Inflammatory macrophage treated with lipopolysaccharide for 1 hour (primary cell): ENCODE measurements around the gene SRCAP.

Source experiments
- DNase-seq, 2 donors: peaks; one replicate each; pipeline ENCODE4 v3.0.0-alpha.2; 2020 to 2022

Gene SRCAP

DNA sequence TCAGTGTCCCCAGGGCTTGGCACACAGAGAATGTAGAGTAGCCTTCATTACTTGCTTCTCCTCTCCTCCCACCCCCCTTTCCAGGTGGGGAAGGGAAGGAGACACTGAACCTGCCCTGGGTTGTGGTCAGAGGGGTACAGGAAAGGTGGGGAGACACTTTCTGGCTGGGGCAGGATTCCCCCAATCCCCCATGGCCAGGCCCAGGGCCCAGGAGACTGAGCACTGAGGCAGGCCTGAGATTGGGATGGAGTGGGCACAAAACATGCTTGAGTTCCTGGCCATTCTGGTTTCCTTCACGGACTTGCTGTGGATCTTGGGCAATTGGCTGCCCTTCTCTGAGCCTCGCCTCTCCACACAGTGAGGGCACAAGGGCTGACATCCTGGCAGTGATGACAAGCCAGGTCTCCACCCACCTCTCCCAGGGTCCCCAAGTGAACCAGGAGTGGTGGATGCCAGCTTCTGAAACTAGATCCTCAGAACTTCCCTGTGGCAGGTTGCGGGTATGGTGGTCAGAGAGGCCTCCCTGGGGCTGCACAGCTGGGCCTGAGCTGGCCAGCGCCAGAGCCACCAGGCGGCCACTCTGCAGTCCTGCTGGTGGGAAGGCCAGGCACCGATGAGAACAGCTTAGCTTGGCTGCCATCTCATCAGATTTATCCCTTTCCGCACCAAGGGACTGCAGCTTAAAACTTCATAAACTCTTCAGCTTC is 78.8 kb downstream of the SRCAP start:
- no peak for DNase-seq

DNA sequence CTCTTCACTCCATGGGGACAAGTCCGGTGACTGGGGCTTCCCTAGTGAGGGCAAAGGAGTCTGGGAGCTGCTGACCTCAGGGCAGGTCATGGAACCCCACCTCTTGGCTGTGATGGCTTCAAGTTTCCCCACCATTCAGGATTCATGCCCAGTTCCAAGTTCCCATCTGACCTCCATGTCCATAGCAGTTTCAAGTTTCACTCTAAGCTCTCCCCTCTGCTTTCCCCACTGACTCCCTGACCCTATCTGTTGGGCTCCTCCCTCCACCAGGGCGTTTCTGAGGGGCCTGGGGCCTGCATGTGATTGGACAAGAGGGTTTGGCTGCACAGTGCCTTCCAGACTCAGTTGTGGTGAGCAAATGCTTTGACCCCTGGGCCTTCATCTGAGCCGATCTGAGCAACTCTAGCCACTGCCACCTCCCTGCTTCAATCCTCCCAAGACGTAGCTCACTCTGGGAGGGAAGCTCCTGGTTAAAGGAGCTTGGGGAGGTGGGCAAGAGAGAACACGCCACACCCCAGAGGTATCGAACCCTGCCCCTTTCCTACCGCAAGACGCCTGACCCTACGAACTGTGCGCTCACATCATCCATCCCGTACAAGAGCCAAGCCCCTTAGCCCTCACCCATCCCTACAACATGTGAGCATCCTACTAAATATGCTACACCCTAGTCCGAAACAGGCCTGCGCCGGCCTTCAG is 79.7 kb downstream of the SRCAP start:
- DNase-seq, result no peak

DNA sequence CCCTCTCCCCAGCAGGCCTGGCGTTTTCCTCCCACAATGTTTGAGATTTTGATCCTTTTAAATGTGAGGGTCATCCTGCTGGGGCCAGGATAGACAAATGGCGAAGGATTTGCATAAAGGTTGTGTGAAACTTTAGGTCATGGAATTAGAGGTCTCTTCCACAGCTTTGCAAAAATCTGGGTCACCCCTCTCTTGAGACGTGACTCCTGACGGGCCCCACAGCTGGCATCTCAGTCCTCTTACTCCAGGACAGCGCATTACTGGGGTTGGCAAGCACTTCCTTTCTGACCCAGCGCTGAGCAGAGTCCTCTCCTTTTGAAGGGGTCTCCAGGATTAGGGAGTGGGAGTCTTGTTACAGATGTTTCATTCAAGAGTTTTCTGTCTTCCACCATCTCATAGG is 80.6 kb downstream of the SRCAP start:
- DNase-seq, result no peak

DNA sequence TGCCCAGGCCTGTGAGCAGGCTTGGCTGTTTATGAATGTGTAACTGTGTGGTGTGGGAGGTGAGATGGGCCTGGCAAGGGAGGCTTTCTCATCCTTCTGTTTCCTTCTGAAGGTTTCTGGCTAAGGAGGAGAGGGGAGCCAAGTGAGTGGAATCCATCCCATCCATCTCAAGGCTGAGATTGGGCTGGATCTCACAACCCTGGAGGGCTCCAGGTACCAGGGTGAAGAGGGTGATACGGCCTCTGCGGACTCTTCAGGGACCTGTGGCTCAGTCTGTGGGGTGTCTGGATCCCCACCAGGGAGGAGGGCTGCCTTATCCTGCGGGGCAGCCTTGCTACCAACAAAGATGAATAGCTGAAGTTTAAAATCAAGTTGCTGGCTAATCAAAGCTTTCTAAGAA is 81.0 kb downstream of the SRCAP start:
- DNase-seq, result no peak

DNA sequence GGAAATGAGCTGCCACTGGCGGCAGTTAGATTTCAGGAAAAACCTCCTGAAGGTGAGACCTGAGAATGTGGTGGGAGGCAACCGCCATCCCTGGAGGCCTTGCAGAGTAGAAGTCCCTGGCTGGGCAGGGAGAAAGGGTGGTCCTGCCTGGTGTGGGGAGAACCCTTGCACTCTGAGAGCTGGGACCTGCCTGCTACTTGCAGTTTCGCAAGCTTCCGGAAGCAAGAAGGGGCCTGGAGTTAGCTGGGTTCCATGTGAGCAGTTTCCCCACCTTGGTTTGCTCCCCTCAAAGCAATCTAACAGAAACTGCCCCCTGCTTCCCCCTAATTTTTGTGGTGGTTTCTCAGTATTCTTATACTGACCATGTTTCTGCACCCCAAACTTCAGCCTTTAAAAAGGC is 81.6 kb downstream of the SRCAP start:
- no peak for DNase-seq

DNA sequence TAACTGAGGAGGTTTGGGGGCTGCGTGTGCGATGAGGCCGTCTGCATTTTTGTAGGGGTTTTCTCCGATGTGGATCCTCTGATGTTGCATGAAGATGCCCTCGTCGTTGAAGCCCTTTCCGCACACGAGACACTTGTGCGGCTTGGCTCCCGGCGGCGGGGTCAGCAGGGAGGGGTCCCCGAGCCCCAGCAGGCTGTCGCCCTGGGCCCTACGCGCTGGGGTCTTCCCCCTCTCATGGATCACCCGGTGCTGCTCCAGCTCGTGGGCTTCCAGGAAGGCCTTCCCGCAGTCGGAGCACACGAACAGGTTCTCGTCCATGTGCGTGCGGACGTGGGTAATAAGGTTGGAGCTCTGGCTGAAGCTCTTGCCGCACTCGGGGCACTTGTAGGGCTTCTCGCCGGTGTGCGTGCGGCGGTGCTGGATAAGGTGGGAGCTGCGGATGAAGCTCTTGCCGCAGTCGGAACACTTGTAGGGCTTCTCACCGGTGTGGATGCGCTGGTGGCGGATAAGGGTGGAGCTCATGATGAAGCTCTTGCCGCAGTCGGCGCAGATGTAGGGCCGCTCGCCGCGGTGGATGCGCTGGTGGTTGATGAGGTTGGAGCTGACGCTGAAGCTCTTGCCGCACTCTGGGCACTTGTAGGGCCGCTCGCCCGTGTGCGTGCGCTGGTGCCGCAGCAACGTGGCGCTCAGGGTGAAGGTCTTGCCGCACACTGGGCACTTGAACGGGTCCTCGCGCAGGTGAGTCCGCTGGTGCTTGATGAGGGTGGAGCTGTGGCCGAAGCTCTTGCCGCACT is 83.7 kb downstream of the SRCAP start:
- DNase-seq, result no peak

DNA sequence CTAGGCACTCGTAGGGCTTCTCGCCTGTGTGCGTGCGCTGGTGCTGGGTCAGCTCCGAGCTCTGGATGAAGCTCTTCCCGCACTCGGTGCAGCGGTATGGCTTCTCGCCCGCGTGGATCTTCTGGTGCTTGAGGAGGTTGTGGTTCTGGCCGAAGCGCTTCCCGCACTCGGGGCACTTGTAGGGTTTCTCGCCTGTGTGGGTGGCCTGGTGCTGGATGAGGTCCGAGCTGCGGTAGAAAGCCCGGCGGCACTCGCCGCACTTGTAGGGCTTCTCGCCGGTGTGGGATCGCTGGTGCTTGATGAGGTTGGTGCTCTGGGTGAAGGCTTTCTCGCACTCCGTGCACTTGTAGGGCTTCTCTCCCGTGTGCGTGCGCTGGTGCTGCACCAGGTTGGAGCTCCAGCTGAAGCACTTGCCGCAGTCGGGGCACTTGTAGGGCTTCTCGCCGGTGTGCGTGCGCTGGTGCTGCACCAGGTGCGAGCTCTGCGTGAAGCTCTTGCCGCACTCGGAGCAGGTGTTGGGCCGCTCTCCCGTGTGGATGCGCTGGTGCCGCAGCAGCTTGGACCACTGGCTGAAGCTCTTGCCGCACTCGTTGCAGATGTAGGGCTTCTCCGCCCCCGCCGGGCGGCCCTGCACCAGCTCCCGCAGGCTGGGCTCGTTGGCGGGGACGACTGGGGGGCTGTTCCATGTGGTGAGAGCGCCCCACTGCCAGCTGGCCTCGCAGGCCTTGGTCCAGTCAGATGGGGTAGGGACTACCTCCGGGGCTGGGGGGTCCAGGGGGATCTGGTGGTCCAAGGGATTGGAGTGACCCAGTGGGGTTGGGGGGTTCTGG is 84.5 kb downstream of the SRCAP start:
- no peak for DNase-seq

DNA sequence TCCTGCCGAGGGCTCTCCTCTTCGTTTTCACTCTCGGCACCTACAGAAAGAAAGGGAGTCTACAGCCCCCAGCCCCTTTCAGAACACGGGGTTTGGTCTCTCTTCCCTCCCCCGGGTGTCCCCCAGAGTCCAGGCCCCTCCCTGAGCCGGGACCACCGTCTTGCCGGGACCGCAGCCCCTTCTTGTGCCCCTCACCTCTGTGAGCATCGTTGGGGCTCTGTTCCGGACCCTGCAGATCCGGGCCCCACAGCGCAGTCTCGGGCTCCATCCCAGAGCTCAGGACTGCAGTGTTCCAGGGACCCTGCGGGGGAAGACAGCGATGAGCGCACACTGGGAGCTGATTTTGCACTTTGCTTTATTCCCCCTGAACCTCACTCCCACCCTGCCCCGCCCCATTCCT is 85.2 kb downstream of the SRCAP start:
- no peak for DNase-seq

DNA sequence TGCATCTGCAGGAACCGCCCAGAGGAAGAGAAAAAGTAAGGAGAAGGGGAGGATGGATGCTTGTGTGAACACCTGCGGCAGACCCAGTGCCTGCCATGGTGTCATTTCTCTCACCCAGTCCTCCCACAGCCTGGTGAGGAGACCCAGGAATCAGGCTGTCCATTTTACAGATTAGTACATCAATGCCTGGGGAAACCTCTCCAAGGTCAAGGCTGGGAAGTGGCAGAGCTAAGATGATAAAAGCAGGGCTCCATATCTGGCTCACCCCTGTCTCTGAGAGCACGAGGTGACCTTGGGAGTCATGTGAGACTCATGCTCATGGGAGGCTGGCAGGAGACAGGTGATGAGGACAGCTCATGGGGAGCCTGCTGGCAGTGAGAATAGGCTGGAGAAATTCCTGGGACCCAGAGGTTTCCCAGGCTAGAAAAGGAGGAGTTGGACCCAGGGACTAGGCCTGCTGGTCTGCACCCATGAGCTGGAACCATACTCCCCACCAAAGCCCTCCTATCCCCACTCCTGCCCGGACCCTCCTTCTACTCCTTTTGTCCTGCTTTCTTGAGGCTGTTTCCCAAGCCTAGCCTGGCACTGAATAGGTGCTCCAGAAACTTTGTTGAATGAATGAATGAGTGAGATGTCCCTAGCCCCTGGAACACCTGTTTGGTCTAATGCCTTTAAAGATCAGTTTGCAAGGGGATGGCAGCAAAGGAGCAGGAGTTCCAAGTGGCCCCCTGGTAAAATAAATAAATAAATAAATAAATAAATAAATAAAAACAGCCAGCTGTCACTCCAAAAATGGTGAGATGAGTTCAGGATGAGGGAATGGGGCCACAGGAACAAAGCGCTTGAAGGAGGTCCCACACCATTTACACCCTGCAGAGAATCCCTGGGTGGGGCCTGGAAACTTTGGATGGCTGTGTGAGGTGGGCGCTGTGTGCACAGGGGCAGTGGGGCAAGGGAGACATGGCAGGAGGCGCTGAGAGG is 86.4 kb downstream of the SRCAP start:
- DNase-seq, result no peak

DNA sequence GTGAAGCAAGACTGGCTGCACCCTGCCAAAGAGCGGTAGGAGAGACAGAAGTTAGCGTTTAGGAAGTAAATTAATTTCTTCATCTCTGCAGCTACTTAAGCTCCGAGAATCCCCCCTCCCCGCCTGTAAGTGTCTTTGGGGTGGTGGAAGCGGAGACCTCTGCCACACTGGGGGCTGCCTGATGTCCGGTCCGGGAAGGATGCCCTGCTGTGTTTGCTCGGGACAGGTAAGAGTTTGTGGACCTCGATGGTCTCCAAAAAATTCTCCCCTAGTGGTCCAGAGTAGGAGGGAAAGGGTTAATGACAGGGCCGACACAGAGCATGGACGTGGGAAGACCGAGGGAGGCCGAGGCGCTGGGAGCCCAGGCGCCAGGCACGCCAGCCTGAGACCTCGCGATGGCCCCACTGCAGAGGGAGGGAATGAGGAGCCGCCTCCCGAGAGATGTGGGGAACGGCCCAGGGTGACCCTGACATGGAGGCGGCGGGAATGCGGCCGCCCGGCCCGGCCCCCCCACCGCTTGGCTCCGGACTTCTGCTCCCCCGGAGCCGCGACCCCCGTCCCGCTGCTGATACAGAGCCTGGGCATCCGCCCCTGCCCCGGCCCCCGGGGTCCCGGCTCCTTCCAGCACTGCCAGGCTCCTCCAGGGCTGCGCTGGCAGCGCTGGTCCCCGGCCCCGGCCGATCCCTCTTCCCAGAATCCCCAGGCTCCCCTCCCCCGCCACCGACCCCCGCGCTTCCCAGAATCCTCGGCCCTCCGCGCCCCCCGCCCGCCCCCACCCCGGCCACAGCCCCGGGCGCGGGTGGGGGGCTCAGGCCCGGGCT is 87.4 kb downstream of the SRCAP start:
- DNase-seq, result peak in 1 of 2 donors; percentile 22

DNA sequence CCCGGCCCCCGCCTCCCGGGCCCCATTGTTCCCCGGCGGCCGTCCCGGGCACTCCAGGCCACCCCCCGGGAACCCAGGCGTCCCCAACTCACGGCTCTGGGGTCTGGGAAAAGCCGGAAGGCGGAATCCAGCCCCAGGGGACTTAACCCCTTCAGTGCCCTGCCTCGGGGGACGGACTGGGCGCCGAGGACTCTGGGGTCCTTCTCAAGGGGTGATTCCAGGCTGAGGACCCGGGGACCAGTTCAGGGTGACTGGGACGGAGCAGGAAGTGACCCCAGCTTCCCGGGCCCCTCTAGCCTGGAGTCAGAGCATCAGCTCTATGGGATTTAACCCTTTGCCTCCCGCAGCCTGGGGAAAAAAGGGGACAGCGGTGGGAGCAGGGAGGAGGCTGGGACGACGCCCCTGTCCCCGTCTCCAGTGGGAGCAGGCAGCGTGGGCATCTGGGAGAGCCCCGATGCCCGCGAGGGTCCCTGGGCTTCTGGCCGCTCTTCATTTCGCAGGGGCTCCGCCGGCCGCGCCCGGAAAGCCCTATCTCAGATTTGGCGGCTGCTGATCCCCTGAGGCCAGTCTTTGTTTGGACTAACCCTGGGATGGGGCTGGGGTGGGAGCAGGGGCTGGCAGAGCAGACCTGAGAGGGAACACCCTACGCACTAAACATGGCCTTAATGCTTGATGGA is 88.1 kb downstream of the SRCAP start, which contains the start of gene ZNF629:
Gene ZNF629, minus strand, starts transcription at position 270 of the 677 bp plus-strand sequence. CDS start 2,723 bp downstream, outside the sequence.
- DNase-seq, result peak in 1 of 2 donors; percentile 43

DNA sequence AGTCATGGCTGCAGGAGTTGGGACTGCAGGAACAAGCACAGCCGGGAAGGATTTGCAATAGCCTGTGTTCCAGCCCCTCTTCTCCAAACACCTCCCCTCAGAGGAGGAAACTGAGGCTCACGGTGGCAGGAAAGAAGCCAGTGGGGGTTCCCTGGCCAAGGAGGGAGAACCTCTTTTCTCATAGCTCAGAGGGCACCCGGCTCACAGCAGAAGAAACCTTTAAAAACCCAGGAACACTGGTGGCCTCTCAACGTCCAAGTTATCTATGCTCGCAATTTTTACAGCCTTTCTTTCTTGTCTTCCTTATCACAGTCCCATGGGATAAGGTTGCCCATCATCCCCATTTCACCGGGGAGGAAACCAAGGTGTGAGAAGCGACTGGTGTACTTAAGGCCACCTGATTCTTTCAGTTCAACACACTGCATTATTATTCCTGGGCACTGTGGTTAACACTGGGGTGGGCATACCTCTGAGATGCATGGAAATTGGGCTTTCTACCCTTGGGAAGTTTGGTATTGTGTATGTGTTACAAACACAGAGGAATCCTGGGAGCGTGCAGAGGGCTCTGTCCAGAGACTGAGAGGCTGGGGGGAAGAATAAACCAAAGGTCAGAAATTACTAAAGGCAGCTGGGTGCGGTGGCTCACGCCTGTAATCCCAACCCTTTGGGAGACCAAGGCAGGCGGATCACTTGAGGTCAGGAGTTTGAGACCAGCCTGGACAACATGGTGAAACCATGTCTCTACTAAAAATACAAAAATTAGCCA is 88.8 kb downstream of the SRCAP start:
- no peak for DNase-seq
